GM18520 (cell line): ENCODE results near the gene SUPT6H.
"Not testable (repeated sequence)": the region's sequence is repeated elsewhere in the genome, so short reads cannot be mapped to it uniquely, and the experiment has no call there.

ENCODE experiments used
- ATAC-seq: cut with Tn5 transposase; IDR thresholded peaks from one replicate; pipeline ENCODE4 v1.9.1; 2021; ENCODE audit not compliant: unreplicated experiment

The SUPT6H gene

GRCh38 chr17:28717578-28718332 is 55.8 kb downstream of the SUPT6H start, which contains the start of gene RAB34:
Gene RAB34 (minus strand): TSS chr17:28717868. CDS start chr17:28717266, 602 bp downstream.
- no peak for ATAC-seq

GRCh38 chr17:28718333-28719020 is 56.5 kb downstream of the SUPT6H start:
- ATAC-seq = no peak

GRCh38 chr17:28719021-28719433 is 57.0 kb downstream of the SUPT6H start:
- ATAC-seq = no peak

GRCh38 chr17:28720247-28720996 is 58.4 kb downstream of the SUPT6H start:
- ATAC-seq = no peak

- ATAC-seq = not testable (repeated sequence)
Measured at GRCh38 chr17:28720997-28721329, 59.0 kb downstream of the SUPT6H start.

- no peak for ATAC-seq
Measured at GRCh38 chr17:28722417-28723158, 60.6 kb downstream of the SUPT6H start.

- ATAC-seq = no peak
Measured at GRCh38 chr17:28723159-28723835, 61.3 kb downstream of the SUPT6H start.

- ATAC-seq = not testable (repeated sequence)
Measured at GRCh38 chr17:28723836-28724499, 62.0 kb downstream of the SUPT6H start.

- ATAC-seq = no peak
Measured at GRCh38 chr17:28724500-28725165, 62.6 kb downstream of the SUPT6H start.

- no peak for ATAC-seq
Measured at GRCh38 chr17:28725166-28725659, 63.2 kb downstream of the SUPT6H start.

GRCh38 chr17:28725660-28726225 is 63.7 kb downstream of the SUPT6H start:
- no peak for ATAC-seq

GRCh38 chr17:28726226-28726626 is 64.2 kb downstream of the SUPT6H start, which contains the start of gene TLCD1:
Gene TLCD1 (minus strand): TSS chr17:28726233. CDS start chr17:28726097, 136 bp downstream.
- no peak for ATAC-seq

GRCh38 chr17:28726627-28727491 is 64.9 kb downstream of the SUPT6H start:
- peak; percentile 29 for ATAC-seq

GRCh38 chr17:28728364-28729200 is 66.6 kb downstream of the SUPT6H start, which contains the start of gene NEK8:
Gene NEK8 (plus strand): TSS chr17:28728788. CDS start chr17:28728814, 26 bp downstream.
- peak; percentile 25 for ATAC-seq

- no peak for ATAC-seq
Measured at GRCh38 chr17:28729950-28730330, 67.9 kb downstream of the SUPT6H start.

- no peak for ATAC-seq
Measured at GRCh38 chr17:28733346-28733745, 71.3 kb downstream of the SUPT6H start.
